IMR-90 (cell line): ENCODE data around the gene TMTC2. TPM values are rescaled to one million over a fixed set of nuclear protein-coding genes. Genes with fewer than 3 reads are reported as not detected.

ENCODE experiments used
- ATAC-seq: fragments of 200-7000 bp; cut with Tn5 transposase; 2 replicates; pipeline ENCODE4 v1.9.1; 2020; ENCODE audit warnings: low read depth, mild to moderate bottlenecking, moderate library complexity
- BruUV-seq: library from RNA; stranded (reverse); fragments of 400-500 nt; replicated peaks from 2 replicates; lab custom pipeline; 2021; lab: Mats Ljungman, UMichigan
- CTCF ChIA-PET: fragments of 300-600 bp; formaldehyde crosslinking; extraction: SDS; loops from one replicate; lab custom pipeline; 2021; ENCODE audit warnings: antibody characterized with exemption; lab: Yijun Ruan, JAX
- POLR2A ChIA-PET: fragments of 300-600 bp; sonication (Branson Sonifier 250); formaldehyde crosslinking; loops from one replicate; lab custom pipeline; 2022; ENCODE audit warnings: antibody characterized with exemption; ENCODE audit not compliant: unreplicated experiment; lab: Charles Lee
- DNase-seq: peaks from one replicate; pipeline ENCODE4 v3.0.0; 2013
- H2AFZ ChIP-seq: replicated peaks from 2 replicates; pipeline ENCODE3; 2013; ENCODE audit warnings: low read length, mild to moderate bottlenecking; ENCODE audit not compliant: poor library complexity
- H2AK5ac ChIP-seq: 2 replicates; pipeline ENCODE4 v1.6.1; 2013; ENCODE audit warnings: low read depth, low read length, inconsistent platforms
- H2AK9ac ChIP-seq: replicated peaks from 2 replicates; pipeline ENCODE3; 2013; ENCODE audit warnings: mild to moderate bottlenecking, low read depth, low read length, moderate library complexity; ENCODE audit not compliant: poor library complexity
- H2BK120ac ChIP-seq: 2 replicates; pipeline ENCODE4 v1.6.1; 2013; ENCODE audit warnings: low read depth, low read length, inconsistent platforms
- H2BK15ac ChIP-seq: 3 replicates; pipeline ENCODE4 v1.6.1; 2013; ENCODE audit warnings: low read depth, low read length, inconsistent platforms
- H2BK20ac ChIP-seq: 2 replicates; pipeline ENCODE4 v1.6.1; 2013; ENCODE audit warnings: low read depth, mild to moderate bottlenecking, inconsistent platforms, low read length, moderate library complexity
- H2BK5ac ChIP-seq: 2 replicates; pipeline ENCODE4 v1.6.1; 2013; ENCODE audit warnings: mild to moderate bottlenecking, low read depth, low read length, inconsistent platforms; ENCODE audit not compliant: poor library complexity, severe bottlenecking
- H3K14ac ChIP-seq: replicated peaks from 2 replicates; pipeline ENCODE4 v1.6.1; 2013; ENCODE audit warnings: low read depth, low read length, inconsistent platforms
- H3K18ac ChIP-seq: 2 replicates; pipeline ENCODE4 v1.6.1; 2013; ENCODE audit warnings: low read depth, low read length, control low read depth
- H3K23ac ChIP-seq: 2 replicates; pipeline ENCODE4 v1.6.1; 2013; ENCODE audit warnings: low read depth, low read length, inconsistent platforms
- H3K27ac ChIP-seq: 2 replicates; pipeline ENCODE4 v1.5.1; 2013; ENCODE audit warnings: mild to moderate bottlenecking, control low read depth, low read length; ENCODE audit not compliant: insufficient read depth
- H3K27me3 ChIP-seq: 2 replicates; pipeline ENCODE4 v1.6.1; 2013; ENCODE audit warnings: low read length; ENCODE audit not compliant: control insufficient read depth, insufficient read depth
- H3K36me3 ChIP-seq: 2 replicates; pipeline ENCODE4 v1.6.1; 2013; ENCODE audit warnings: low read length, mixed read lengths; ENCODE audit not compliant: control insufficient read depth, insufficient read depth
- H3K4ac ChIP-seq: 2 replicates; pipeline ENCODE4 v1.6.1; 2013; ENCODE audit warnings: low read depth, low read length, inconsistent platforms
- H3K4me1 ChIP-seq: 2 replicates; pipeline ENCODE4 v1.6.1; 2013; ENCODE audit warnings: low read length, mixed read lengths; ENCODE audit not compliant: control insufficient read depth, insufficient read depth
- H3K4me2 ChIP-seq: 2 replicates; pipeline ENCODE4 v1.6.1; 2013; ENCODE audit warnings: low read depth, mild to moderate bottlenecking, control low read depth, low read length, moderate library complexity
- H3K4me3 ChIP-seq: 2 replicates; pipeline ENCODE4 v1.5.1; 2013; ENCODE audit warnings: low read depth, mild to moderate bottlenecking, control low read depth, low read length, moderate library complexity; ENCODE audit not compliant: insufficient read depth
- H3K56ac ChIP-seq: 2 replicates; pipeline ENCODE4 v1.6.1; 2013; ENCODE audit warnings: low read length, inconsistent platforms; ENCODE audit not compliant: insufficient read depth; ENCODE audit errors: extremely low read depth
- H3K79me1 ChIP-seq, 2 experiments: 2 replicates each; pipeline ENCODE4 v1.6.1; 2013; ENCODE audit warnings: low read length in 2 of 2, inconsistent platforms in 1 of 2, low read depth in 1 of 2
- H3K9ac ChIP-seq: 2 replicates; pipeline ENCODE4 v1.6.1; 2013; ENCODE audit warnings: low read depth, low read length, control low read depth
- H3K9me1 ChIP-seq: 2 replicates; pipeline ENCODE4 v1.6.1; 2013; ENCODE audit warnings: low read length, inconsistent platforms; ENCODE audit not compliant: insufficient read depth
- H3K9me3 ChIP-seq: 2 replicates; pipeline ENCODE4 v1.6.1; 2013; ENCODE audit warnings: low read length; ENCODE audit not compliant: control insufficient read depth, insufficient read depth
- H4K20me1 ChIP-seq: 2 replicates; pipeline ENCODE4 v1.6.1; 2013; ENCODE audit warnings: low read length, inconsistent platforms; ENCODE audit not compliant: insufficient read depth
- H4K5ac ChIP-seq: 2 replicates; pipeline ENCODE4 v1.6.1; 2013; ENCODE audit warnings: mild to moderate bottlenecking, low read depth, low read length, control low read depth
- H4K8ac ChIP-seq, 2 experiments: 2 replicates each; pipeline ENCODE4 v1.6.1; 2013; ENCODE audit warnings: low read depth in 2 of 2, low read length in 2 of 2, control low read depth in 1 of 2, inconsistent platforms in 1 of 2
- H4K91ac ChIP-seq: 2 replicates; pipeline ENCODE4 v1.6.1; 2013; ENCODE audit warnings: low read depth, low read length, inconsistent platforms; ENCODE audit not compliant: insufficient read depth
- CEBPB ChIP-seq: IDR thresholded peaks from 2 replicates; pipeline ENCODE4 v1.6.1; 2012; ENCODE audit warnings: low read depth, low read length, improper control_type of control experiment
- CHD1 ChIP-seq: IDR thresholded peaks from 2 replicates; pipeline ENCODE4 v1.6.1; 2012; ENCODE audit warnings: low read depth, low read length, improper control_type of control experiment
- MAZ ChIP-seq: IDR thresholded peaks from 2 replicates; pipeline ENCODE4 v1.6.1; 2012; ENCODE audit warnings: low read depth, mild to moderate bottlenecking, low read length, improper control_type of control experiment, moderate library complexity, borderline replicate concordance
- MXI1 ChIP-seq: IDR thresholded peaks from 2 replicates; pipeline ENCODE4 v1.6.1; 2012; ENCODE audit warnings: low read depth, mild to moderate bottlenecking, low read length, moderate library complexity, borderline replicate concordance
- RFX5 ChIP-seq: IDR thresholded peaks from 2 replicates; pipeline ENCODE4 v1.8.0; 2012; ENCODE audit warnings: low read depth, mild to moderate bottlenecking, low read length, moderate library complexity
- SMC3 ChIP-seq: fragments of 150-350 bp; IDR thresholded peaks from 2 replicates; pipeline ENCODE4 v1.6.1; 2016; ENCODE audit warnings: low read depth, mild to moderate bottlenecking, antibody characterized with exemption, low read length, moderate library complexity
- WGBS, 2 experiments: methylation state at CpG; one replicate each; pipeline versions ENCODE4 v1.1.5 to v1.1.7; 2013; ENCODE audit warnings: missing lambda C conversion rate in 2 of 2; ENCODE audit not compliant: insufficient read length in 1 of 2; ENCODE audit errors: extremely low coverage in 2 of 2; 5-methylcytosine and 5-hydroxymethylcytosine counted together
- dilution Hi-C: fragments of 300-500 bp; cut with HindIII; formaldehyde crosslinking; loops from one replicate; pipeline ENCODE4 v1.14.3; 2018; ENCODE audit warnings: low sequenced_read_pairs; ENCODE audit not compliant: unreplicated experiment
- in situ Hi-C: fragments of 300-500 bp; cut with MboI; formaldehyde crosslinking; loops from 3 replicates; pipeline ENCODE4 v1.14.3; 2019; ENCODE audit warnings: low sequenced_read_pairs, inconsistent platforms, mixed read lengths
- intact Hi-C: fragments of 100-400 bp; cut with micrococcal nuclease; formaldehyde crosslinking; loops from 2 replicates; pipeline ENCODE4 v1.10.0; 2022
- polyA plus RNA-seq, 3 experiments: library from polyadenylated mRNA; depleted of rRNA; stranded (reverse); fragments of >200 nt; gene quantifications; 2 replicates each; pipeline ENCODE4 v1.2.3, GENCODE V29; 2012; ENCODE audit warnings: low replicate concordance in 1 of 3
- total RNA-seq: library from RNA; depleted of rRNA; stranded (reverse); fragments of >200 nt; gene quantifications from 2 replicates; pipeline ENCODE4 v1.2.3, GENCODE V29; 2012
- TF ChIP-seq, protein P1 (sequence below): conservative IDR thresholded peaks from 2 replicates; pipeline ENCODE4 v1.5.1; 2012; ENCODE audit warnings: mild to moderate bottlenecking, low read depth, low read length, improper control_type of control experiment
- TF ChIP-seq, protein P2 (sequence below): fragments of 150-350 bp; IDR thresholded peaks from 2 replicates; pipeline ENCODE4 v1.6.1; 2017; ENCODE audit warnings: mild to moderate bottlenecking, antibody characterized with exemption, low read length, low read depth

TMTC2 gene
- total and polyA plus RNA-seq, 2 of the 4 experiments (the other 2 are of a cell fraction), result 0.56 to 1.4 TPM

DNA sequence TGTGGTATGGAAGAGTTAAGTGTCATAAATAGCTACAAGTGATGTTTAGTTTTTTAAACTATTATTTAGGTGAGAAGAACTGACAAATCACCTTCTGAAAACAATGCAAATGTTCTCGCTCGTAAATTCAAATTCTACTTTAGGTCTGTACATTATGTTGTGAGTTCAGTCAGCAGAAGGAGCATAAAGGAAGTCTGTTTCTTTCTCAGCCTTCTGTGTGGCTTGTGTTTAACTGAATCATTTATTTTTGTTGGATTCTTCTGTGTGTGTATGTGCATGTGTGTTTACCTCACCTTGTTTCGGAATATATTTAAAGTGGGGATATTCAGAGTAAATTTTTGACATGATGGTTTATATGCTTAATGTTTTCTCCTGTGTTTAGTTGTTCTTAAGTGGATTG, 285.9 kb downstream of the TMTC2 start:
- Histone ChIP-seq H3K14ac (no peak overlapping the region), H4K20me1 (no peaks in the 10 kb centered on the region), H3K4me2 (no peak overlapping the region), H3K4me1 (no peaks in the 10 kb centered on the region), H3K9me1 (no peaks in the 10 kb centered on the region), H3K4ac (no peak overlapping the region), H4K8ac (no peak overlapping the region), H2AK9ac (no peak overlapping the region), H3K79me1 (no peaks in the 10 kb centered on the region), H3K9me3 (no peaks in the 10 kb centered on the region), H3K56ac (no peak overlapping the region), H2AK5ac (no peak overlapping the region), H2AFZ (no peak overlapping the region), H3K9ac (no peak overlapping the region), H4K91ac (no peak overlapping the region), H4K5ac (no peak overlapping the region), H3K23ac (no peak overlapping the region), H3K27ac (no peak overlapping the region), H3K18ac (no peak overlapping the region), H3K27me3 (no peaks in the 10 kb centered on the region), H2BK20ac (no peak overlapping the region), H2BK5ac (no peak overlapping the region), H3K36me3 (no peaks in the 10 kb centered on the region), H2BK120ac (no peak overlapping the region), H2BK15ac (no peak overlapping the region), H3K4me3 (no peak overlapping the region)
- dilution Hi-C loops, result no loop called here
- CTCF ChIA-PET, result no interaction called here
- WGBS, 2 experiments, result no CpG with 5 or more reads among the region's 3 CpGs
- no TSS peak for BruUV-seq
- POLR2A ChIA-PET, result no interaction called here
- intact Hi-C loops, result no loop called here
- no peak for TF ChIP-seq SMC3
- TF ChIP-seq CHD1, result no peak
- TF ChIP-seq, protein P1, sequence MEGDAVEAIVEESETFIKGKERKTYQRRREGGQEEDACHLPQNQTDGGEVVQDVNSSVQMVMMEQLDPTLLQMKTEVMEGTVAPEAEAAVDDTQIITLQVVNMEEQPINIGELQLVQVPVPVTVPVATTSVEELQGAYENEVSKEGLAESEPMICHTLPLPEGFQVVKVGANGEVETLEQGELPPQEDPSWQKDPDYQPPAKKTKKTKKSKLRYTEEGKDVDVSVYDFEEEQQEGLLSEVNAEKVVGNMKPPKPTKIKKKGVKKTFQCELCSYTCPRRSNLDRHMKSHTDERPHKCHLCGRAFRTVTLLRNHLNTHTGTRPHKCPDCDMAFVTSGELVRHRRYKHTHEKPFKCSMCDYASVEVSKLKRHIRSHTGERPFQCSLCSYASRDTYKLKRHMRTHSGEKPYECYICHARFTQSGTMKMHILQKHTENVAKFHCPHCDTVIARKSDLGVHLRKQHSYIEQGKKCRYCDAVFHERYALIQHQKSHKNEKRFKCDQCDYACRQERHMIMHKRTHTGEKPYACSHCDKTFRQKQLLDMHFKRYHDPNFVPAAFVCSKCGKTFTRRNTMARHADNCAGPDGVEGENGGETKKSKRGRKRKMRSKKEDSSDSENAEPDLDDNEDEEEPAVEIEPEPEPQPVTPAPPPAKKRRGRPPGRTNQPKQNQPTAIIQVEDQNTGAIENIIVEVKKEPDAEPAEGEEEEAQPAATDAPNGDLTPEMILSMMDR, result no peak
- TF ChIP-seq RFX5, result no peak
- TF ChIP-seq, protein P2, sequence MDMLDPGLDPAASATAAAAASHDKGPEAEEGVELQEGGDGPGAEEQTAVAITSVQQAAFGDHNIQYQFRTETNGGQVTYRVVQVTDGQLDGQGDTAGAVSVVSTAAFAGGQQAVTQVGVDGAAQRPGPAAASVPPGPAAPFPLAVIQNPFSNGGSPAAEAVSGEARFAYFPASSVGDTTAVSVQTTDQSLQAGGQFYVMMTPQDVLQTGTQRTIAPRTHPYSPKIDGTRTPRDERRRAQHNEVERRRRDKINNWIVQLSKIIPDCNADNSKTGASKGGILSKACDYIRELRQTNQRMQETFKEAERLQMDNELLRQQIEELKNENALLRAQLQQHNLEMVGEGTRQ, result no peak
- no peak for TF ChIP-seq MXI1
- no peak for TF ChIP-seq CEBPB
- TF ChIP-seq MAZ, result no peak
- ATAC-seq (no peak), DNase-seq (no peak)
- in situ Hi-C loops, result no loop called here
